Activated CD4-positive, alpha-beta T cell treated with anti-CD3 and anti-CD28 coated beads, Interleukin-2, Interleukin-4, amounts not matched to agents 100 ng/mL and 50 ng/mL, durations not matched to agents 16 hours and 8 hours (primary cell): Measurements from ENCODE around the gene SSUH2.

Experiments used
- DNase-seq: peaks from one replicate; pipeline ENCODE4 v3.0.0-alpha.2; 2020; ENCODE audit warnings: low spot score

SSUH2 gene

DNA sequence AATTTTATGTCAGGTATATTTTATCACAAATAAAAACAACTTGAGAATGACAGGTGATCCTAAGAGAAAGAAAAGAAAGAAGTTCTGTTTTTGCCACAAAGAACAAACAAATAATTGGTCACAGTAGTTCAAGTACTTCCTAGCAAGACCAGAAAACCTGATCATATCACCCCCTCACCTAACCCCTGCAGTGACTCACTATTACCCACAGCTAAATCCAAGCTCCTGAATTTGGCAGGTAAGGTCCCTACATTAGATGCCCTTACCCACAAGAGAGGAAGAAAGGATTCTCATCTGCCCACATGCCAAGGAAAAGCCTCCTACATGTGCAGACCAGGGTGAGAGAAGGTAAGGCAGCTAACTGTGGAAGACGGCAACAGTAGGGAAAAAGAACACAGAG lies 4.4 kb downstream of the SSUH2 start:
- DNase-seq = no peak

DNA sequence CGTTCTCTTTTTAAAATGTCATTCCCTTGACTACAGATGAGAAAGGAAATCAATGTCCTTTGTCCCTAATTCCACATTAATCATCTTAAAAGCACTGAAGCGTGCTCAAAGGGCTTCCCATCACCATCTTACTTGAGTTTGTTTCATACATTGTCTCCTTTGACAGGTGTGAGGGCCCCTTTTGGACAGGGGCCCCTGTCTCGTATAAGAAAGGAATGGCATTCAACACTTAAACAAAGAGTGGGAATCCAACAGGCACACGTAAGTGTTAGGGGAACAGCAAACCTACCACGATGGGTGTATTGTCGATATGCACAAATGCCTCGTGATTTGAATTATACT lies 5.0 kb downstream of the SSUH2 start:
- no peak for DNase-seq

DNA sequence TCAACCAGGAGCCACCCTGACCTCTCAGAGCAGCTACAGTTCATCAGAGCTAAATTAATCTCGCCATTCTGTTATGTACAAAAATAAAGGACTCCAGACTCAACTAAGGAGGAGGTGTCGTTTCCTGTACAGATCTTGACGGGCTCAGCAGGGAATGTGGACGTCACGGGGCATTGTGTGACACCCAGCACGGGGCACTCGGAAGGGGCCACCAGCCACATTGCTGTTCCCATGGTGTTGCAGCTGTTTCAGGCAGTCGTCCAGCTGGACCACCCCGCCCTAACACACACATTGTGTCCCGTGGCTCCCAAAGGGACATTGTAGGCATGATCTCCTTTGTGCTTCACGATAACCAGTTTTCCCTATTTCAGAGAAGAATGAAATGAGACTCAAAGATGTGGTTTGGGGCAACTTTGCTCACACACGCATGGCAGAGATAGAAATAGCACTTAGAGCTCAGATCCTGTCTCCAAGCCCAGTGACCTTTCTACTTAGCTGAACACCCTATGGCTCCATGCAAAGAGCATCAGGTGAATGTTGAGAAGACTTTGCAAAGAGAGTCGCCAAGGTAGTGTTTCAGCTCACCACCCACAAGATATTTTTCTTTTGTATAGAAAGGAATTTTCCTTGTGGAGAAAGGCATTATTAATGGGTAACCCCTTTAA lies 5.5 kb downstream of the SSUH2 start:
- no peak for DNase-seq

DNA sequence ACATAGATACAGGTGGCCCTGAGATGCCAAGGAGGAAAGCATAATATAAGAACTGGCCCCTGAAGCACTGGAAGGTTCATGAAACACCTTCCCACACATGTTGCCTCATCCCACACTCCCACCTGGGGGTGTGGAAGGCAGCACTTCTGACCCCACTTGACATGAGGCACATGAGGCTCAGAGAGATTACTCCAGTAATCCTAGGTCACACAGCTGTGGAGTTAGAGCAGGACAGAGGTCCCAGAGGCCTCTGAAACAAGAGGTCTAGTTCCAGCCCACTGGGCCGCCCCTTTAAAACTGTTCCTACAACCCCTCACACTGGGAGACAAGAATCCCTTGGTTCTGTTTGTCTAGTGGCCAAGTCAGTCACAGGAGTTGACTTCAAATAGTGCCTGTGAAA lies 7.2 kb downstream of the SSUH2 start:
- DNase-seq = no peak

DNA sequence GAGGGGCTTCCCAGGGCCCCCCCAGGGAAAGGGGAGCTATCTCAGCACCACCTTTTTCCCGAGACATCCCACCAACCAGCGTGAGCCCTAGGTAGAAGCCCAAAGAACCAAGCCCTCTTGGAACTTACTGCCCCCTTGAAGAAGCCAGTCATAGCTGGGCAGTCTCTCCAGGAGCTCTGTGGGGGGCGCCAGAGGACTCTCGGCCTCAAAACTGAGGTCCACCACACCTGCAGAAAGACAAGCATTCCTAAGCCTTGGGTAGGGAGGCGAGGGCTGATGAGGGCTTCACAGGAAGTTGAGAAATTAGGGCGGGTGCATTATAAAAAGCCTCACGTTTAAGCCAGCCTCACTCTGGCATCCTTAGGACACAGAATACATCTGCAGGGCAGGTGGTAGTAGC lies 9.0 kb downstream of the SSUH2 start:
- no peak for DNase-seq

DNA sequence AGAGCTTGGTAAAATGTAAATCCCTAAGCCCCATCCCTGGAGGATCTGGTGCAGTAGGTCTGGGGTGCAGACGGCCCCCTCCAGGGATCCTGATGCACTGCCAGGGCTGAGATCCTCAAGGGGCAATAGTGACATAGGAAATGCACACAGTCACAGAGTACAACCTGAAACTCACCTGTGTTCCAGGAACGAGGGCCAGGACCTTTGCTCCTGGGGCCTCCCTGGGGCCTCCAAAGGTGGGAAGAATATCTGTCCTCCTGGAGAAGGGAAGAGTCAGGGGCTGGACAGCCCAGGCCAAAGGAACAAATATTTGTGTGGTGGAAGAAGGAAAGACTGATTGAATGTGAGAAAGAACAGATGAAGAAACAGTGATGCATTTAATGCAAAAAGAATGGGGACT lies 9.5 kb downstream of the SSUH2 start:
- no peak for DNase-seq

DNA sequence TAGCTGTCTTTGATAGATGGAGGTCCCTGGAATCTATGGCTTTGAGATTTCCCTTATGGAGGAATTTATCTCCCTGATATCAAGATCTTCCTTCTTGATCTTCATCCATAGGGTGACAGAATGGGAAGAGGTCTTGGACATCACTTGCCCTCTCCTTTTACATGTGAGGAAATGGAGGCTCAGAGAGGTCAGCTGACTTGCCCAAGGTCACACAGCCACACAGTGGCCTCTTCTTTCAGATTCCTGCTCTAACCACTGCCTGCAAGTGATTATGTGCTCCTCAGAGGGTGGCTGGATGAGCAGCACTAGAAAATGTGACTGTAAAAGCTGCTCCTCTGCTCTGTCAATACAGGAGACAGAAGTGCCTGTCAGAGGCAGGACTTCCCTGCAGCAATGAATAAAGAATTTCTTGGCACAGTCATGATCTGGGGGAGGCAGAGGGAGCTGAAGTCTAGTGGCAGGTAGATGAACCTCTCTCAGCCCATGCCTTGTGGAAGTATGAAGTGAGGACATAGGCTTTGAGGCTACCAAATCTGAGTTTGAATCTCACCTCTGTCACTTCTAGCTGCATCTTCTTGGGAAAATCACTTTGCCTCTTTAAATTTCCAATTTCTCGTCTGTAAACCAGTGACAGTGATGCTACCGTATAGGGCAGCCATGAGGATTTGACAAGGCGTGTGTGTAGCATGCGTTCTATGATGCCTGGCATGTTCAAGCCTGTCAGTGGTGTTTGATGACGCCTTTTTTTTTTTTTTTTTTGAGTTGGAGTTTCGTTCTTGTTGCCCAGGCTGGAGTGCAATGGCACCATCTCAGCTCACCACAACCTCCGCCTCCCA lies 12.0 kb downstream of the SSUH2 start:
- no peak for DNase-seq

DNA sequence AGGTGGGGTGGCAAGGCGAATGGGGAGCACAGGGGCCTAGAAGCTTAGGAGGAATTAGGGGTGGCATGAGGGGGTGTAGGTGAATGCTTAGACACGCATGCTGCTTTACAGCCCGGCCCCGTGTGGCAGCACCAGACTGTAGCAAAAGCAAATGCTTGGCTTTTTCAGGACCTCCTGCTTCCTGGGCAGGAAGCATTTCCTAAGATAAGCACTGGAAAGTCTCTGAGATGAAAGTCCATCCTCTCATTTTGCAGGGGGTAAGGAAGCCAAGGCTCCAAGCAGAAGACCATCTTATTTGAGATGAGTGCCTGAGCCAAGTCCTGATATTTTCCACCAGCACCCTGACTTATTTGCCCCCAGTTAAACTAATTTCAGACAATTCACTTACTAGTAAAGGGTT lies 12.9 kb downstream of the SSUH2 start:
- DNase-seq = no peak

DNA sequence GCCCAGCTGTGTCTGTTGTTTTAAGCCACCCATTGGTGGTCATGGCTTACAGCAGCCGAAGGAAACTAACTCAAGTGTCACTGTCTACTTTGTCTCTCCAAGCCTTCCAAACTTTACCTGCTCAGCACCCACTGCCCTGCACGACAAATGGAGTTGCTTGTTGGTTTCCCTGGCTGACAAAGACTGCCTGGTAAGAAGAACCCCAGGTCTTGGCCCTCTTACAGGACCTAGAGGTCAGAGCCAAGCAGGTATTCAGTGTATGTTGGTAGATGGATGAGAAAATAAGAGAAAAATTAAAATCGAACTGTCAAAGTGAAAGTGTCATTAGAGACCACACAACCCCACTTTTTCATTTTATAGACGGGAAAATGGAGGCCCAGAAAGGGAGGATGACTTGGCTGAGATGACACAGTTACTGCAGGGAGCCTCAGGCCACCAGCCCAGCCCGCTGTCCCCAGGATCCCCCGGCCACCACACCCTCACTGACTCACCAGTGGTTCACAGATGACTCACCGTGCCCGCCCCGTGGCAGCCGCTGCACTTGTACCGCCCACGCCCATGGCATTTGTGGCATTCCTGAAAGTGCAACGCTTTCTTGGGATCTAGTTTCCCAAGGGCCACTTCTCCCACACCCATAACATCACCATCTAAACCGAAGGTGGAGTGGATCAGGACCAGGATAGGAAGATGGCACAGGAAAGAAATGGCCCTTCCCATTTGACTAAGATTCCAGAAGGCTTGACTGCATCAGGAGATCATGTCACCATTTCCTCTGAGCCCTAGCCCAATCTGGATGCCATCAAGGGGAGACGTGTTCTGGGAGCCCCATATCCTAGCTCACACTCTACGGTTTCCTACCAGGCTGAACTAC lies 15.2 kb downstream of the SSUH2 start:
- DNase-seq = peak; percentile 77

DNA sequence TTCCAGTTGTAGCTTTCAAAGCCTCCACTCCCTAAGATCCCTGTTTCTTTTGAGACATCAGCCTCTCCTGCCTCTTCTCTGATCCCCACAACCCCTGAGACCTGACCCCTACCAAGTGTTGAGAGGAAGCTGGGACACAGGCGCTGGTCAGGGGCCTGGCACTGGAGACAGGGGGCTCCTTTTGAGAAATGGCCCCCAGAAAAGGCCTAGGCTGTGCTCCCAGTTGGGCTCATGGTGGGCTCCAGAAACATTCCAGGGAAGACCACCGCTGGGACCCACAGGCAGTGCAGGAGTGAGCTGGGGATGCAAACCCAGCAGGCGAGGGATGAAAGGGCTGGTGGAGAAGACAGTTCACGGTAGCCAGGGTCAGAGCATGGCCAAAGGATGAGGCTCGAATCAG lies 16.6 kb downstream of the SSUH2 start:
- no peak for DNase-seq

DNA sequence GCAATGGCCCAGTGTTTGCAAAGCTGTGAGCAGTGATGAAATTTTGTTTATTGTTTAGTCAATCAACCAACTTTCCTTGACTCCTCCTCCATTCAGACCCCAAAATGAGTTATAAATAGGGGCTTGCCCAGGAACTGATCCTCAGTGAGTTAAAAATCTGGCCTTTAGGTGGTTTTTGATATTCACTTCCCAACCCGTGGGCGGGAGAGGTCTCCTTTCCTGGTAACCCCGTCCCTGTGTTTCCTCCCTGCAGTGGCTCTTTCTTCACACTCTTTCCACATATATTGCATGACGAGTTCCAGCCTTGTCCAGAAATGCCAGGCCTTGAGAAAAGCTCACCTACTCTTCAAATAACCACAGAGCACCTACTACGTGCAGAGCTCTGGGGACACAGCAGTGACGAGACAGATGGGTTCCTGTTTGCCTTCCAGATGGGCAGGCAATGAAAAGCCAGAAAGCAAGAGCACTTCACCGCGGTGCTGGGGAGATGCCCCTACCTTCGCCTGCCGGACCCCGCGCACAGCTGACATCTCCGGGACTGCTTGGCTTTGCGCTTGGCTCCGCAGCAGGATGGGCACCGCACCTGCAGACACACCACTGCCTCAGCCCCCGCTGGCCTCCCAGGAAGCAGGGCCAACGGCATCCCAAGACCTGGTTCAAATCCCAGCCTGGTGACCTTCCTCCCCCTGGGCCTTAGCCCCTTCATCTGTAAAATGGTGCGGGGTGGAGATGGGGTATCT lies 17.2 kb downstream of the SSUH2 start:
- DNase-seq = no peak

DNA sequence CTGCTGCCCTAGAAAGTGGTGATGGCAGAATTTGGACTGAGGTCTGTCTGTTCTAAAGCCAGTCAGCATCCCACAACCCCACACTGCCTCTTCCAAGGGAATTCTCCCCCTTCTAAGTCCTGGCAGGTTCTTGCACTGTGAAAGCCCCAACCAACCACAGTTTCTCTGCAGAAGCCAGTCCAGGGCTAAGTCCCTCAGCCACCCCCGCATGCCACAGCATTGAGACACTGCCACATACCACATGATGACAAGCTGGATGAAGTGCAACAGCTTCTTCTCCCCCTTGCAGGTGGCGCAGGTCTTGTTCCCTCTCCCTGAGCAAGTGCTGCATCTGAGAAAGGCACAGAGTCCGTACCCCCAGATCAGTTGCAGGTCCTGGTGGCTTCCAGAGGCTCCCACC lies 18.6 kb downstream of the SSUH2 start:
- DNase-seq = no peak

DNA sequence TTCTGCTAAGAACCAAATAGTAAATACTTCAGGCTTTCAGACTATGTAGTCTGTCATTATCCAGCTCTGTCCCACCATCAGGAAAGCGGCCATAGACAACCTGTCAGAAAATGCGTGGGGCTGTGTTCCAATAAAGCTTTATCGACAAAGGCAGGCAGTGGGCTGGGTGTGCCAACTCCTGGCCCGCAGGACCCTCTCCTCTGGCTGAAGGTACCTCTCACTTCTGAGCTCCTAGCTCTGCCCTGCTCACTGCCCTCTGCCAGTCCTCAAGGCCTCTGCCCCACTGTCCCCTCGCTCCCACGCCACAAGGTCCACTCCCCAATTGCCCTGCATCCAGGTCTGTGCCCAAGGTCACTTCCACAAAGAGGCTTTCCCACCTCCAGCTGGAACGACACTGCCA lies 20.0 kb downstream of the SSUH2 start:
- DNase-seq = no peak

DNA sequence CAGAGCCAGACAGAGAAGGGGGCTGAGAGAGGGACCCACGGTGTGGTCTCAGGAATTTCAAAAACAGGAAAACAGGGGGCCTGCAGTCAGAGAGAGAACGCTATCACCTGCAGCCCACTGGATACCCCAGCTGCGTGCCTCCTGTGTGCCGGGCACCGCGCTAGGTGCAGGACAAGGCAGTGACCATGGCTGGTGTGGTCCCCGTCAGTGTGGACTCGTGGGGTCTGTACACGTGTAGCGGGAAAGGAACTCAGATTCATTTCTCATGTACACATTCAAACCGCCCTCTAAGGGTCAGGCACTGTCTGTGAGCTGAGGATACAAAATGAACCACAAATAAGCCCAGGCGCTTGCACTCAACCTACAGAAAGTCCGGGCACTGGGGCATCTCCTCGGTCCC lies 20.9 kb downstream of the SSUH2 start:
- DNase-seq = no peak

DNA sequence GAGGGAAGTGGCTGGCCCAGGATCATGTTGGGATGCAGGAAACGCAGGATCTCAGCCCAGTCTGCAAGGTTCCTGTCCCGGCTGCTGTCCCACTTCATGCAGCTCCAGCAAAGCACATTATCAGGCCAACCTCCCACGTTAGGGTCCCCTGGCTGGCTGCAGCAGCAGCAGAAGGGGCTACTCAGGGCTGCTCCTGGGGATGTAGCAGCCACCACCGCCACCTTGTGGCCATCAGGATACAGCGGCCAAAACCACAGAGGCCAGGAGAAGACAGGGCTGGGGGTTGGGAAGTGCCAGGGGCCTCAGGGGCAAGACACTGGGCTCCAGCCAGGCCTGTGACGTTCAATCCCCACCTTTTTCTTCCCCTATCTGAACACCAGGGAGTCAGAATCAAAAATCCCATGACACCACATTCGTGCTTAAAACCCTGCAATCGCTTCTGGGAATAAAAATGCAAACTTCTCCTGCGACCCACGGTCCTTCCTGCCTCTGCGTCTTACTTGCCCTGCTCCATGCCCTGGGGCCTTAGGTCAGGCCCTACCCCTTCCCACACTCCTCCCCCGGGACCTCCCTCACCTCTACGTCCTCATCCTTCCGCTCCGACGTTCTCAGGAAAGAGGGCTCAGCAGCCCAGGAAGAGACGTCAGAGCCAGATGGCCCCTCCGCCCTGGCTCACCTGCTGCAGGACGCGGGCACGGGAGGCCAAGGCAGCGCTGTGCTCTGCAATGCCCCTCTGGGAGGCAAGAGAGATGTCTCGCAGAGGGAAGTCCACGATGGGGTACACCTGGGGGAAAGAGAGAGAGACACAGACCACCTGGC lies 21.5 kb downstream of the SSUH2 start:
- peak; percentile 29 for DNase-seq

DNA sequence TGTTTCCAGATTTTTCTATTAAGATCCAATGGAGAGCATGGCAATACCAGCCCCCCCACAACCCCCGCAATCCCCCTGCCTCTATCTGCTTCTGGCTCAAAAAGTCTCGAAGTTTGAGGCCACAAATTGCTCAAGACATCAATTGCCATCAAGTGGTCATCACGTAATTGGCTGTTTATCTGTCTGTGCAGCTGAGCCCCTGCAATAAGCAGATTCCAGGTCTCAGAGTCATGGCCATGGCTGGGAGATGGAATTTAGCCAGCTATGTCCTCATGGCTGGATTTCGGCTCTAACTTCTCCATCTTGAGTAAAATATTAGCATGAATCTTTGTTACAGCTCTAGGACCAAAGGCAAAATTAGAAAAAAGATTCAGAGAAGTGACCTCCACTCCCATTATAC lies 22.7 kb downstream of the SSUH2 start:
- no peak for DNase-seq

DNA sequence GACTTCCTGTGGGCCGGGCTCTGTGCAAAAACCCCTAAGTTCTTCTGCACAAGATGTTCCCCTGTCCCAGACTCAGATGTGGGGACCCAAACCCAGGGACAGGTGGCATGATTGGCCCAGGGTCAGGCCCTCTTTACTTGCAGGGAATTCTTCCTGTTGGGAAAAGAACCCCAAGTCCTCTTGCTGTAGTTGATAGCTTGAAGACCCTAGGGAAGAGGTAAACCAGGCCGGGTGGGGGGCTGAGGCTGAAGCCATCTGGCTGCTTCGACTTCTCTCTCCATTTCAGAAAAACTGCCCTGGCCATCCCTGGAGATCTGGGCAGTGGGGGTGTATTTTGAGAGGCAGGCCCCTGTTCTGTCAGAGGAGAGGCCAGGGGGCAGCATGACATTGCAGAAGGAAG lies 23.5 kb downstream of the SSUH2 start:
- DNase-seq = no peak

DNA sequence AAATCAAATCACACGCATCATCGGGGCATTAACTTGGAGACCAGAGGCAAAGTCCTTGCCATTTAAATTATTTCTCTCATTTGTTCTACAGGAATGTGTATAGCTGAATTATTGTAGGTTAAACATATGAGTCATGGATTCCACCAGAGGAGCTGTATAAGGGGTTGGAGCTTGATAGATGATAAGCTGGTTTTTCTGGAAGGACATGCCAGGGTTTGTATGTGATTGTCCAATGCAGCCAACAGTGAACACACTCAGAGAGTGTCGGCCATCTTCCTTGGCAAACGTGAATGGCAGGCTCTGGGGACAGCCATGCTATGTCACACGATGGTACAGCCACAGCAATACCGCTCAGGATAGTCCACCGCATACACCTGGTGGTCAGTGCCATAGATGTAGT lies 25.1 kb downstream of the SSUH2 start:
- DNase-seq = no peak

DNA sequence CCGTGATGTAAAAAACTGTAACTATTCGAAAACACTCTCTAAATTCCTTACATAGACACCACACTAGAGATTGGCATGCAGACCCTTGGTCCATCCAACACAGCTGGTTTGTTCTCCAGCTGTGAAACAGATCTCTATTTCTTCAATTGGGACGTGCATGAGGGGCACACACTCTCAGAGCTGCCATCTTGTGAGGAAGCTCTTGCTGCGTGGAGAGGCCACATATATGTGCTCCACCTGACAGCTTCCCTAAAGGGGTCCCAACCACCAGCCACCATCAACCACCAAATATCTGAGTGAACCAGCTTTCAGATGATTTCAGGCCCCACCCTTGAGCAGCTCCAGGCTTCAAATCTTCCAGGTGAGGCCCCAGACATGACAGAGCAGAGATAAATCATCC lies 25.6 kb downstream of the SSUH2 start:
- DNase-seq = no peak

DNA sequence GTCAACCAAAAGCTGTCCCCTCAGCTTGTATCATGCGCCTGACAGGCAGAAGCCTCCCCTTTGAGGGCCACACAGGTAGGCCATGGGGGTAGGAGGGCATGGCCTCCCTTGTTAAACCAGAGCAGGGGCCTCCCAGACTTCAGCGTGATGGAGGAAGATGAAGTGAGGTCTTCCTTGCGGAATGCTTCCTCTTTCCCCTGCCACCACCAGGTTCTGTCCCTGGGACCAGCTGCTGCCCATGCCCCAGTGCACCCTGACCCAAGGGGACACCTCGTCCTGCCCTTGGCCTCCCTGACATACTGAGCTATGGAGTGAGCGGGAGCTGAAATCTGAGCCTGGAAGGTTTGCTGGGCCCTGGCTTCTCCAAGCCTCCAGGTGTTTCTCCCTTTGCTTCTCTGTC lies 26.7 kb downstream of the SSUH2 start:
- DNase-seq = no peak

DNA sequence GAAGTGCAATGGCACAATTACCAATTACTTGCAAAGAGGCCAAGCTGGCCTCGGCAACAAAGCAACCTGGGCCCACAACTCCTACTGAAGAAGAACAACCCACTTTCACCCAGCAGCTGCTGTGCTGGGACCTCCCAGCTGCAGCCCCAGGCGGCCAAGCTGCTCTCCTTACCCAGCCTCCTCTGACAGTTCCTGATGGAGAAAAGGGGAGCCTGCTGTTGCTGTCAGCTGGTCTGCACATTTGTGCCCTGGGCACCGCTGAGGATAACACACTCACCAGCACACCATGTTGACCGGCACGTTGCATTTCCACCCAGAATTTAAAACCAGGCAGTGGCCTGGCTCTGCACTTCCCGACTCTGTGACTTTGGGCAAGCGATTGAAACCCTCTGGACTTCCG lies 33.6 kb downstream of the SSUH2 start:
- no peak for DNase-seq
